GM19025 (cell line): Measurements from ENCODE around the gene DNAAF2.
A peak's percentile ranks its signal among the peaks of the same experiment; 100 is the strongest.
"Not testable (repeated sequence)": the region's sequence is repeated elsewhere in the genome, so short reads cannot be mapped to it uniquely, and the experiment has no call there.

Experiments
- ATAC-seq: cut with Tn5 transposase; IDR thresholded peaks from one replicate; pipeline ENCODE4 v1.9.1; 2021; ENCODE audit warnings: mild to moderate bottlenecking, low read depth, moderate library complexity; ENCODE audit not compliant: unreplicated experiment

Gene DNAAF2

GRCh38 chr14:49622022-49622607 lies 12.9 kb downstream of the DNAAF2 start:
- no peak for ATAC-seq

GRCh38 chr14:49621114-49621881 lies 13.7 kb downstream of the DNAAF2 start:
- ATAC-seq = peak; percentile 25

GRCh38 chr14:49620182-49621113 lies 14.6 kb downstream of the DNAAF2 start, which contains the start of the genes MGAT2 and RPL36AL:
Gene MGAT2, plus strand, starts transcription at chr14:49620799. Its CDS starts 470 bp downstream, at chr14:49621269.
Gene RPL36AL, minus strand, starts transcription at chr14:49620626. Its CDS starts 1,522 bp downstream, at chr14:49619104.
- ATAC-seq = peak; percentile 89

- ATAC-seq = no peak
Observed at GRCh38 chr14:49619730-49620129, 15.3 kb downstream of the DNAAF2 start.

GRCh38 chr14:49619273-49619672 lies 15.8 kb downstream of the DNAAF2 start:
- not testable (repeated sequence) for ATAC-seq

- ATAC-seq = no peak
Observed at GRCh38 chr14:49617852-49618519, 17.1 kb downstream of the DNAAF2 start.

GRCh38 chr14:49615776-49616175 lies 19.3 kb downstream of the DNAAF2 start:
- ATAC-seq = no peak

GRCh38 chr14:49614196-49614595 lies 20.8 kb downstream of the DNAAF2 start:
- no peak for ATAC-seq

GRCh38 chr14:49612671-49613070 lies 22.4 kb downstream of the DNAAF2 start:
- no peak for ATAC-seq

- no peak for ATAC-seq
Observed at GRCh38 chr14:49612251-49612650, 22.8 kb downstream of the DNAAF2 start.

GRCh38 chr14:49607583-49607982 lies 27.5 kb downstream of the DNAAF2 start:
- no peak for ATAC-seq

GRCh38 chr14:49598485-49599300 lies 36.4 kb downstream of the DNAAF2 start, which contains the start of gene LRR1:
Gene LRR1, plus strand, starts transcription at chr14:49598940. Its CDS starts 81 bp downstream, at chr14:49599021.
- ATAC-seq = peak; percentile 46

- no peak for ATAC-seq
Observed at GRCh38 chr14:49598189-49598484, 36.9 kb downstream of the DNAAF2 start.

- no peak for ATAC-seq
Observed at GRCh38 chr14:49594347-49595091, 40.5 kb downstream of the DNAAF2 start.

GRCh38 chr14:49593016-49593415 lies 42.0 kb downstream of the DNAAF2 start:
- no peak for ATAC-seq

- ATAC-seq = no peak
Observed at GRCh38 chr14:49589387-49589786, 45.7 kb downstream of the DNAAF2 start.

- ATAC-seq = peak; percentile 8
Observed at GRCh38 chr14:49586673-49587460, 48.2 kb downstream of the DNAAF2 start.
